GM19372 (cell line): ENCODE measurements around the gene KCNQ1.

ENCODE experiments used
- ATAC-seq: cut with Tn5 transposase; IDR thresholded peaks from one replicate; pipeline ENCODE4 v1.9.1; 2021; ENCODE audit warnings: mild to moderate bottlenecking, low read depth, moderate library complexity; ENCODE audit not compliant: unreplicated experiment

Gene KCNQ1

GRCh38 chr11:2459016-2459725, 14.4 kb downstream of the KCNQ1 start:
- ATAC-seq = no peak

- no peak for ATAC-seq
These were observed 15.2 kb downstream of the KCNQ1 start for GRCh38 chr11:2459796-2460531.

GRCh38 chr11:2460540-2461252, 15.9 kb downstream of the KCNQ1 start:
- ATAC-seq = no peak

DNA sequence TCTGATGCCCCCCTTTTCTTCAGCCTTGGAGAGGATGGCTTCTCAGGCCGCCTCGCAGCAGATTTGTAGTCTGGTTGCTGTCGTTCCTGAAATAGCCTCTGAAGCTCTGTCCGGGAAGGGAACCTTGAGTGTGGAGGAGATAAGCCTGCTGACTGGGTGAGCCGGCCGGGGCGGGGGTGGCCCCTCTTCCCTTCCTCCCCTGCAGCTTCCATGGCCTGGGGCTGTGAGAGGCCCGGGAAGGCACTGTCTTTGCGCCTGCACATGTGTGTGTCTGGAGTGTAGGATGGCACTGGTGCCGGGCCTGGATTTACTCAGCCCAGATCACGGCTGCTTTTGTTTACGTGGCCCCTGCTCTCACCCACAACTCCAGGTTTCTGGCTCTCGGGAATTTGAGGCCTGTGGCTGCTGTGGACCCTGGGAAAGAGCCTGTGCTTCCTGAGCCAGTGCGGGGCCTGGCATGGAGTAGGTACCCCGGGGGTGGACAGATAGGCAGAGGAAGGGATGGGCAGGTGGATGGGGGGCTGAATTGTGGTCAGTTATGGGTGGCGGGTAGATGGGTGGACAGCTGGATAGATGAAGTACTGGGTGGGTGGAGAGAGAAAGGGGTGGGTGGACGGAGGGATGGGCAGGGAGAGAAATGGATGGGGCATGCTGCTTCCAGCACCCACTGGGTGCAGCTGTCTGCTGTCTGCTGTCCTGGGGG, 16.6 kb downstream of the KCNQ1 start:
- no peak for ATAC-seq

DNA sequence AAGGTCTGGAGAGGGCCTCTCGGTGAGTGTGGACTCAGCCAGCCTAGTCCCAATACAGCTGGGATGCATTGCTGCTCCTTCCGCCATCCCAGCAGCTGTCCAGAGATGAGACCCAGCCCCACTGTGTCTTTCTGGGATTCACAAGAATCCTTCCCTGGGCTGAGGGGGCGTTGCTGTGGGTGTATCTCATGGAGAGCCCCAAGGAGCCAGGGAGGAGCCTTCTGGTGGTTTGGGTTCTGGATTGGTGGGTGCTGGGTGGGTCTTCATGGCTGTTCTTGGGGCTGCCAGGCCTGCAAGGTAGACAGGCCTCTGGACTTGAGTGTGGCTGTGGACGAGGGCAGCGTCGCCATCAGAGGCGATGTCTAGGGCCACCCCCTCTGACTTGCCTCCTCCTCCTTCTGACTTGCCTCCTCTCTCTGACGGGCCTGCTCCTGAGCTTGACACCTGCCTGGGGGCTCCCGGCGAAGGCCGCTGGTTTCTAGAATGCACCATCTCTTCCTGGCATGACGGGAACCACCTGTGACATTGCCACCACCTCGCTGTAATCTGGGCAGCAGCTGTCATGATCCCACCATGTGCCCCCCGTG, 17.2 kb downstream of the KCNQ1 start:
- ATAC-seq = no peak

- no peak for ATAC-seq
These were observed 17.8 kb downstream of the KCNQ1 start for GRCh38 chr11:2462543-2462985.

GRCh38 chr11:2462986-2463765, 18.4 kb downstream of the KCNQ1 start:
- no peak for ATAC-seq

- ATAC-seq = no peak
These were observed 19.0 kb downstream of the KCNQ1 start for GRCh38 chr11:2463766-2464277.

DNA sequence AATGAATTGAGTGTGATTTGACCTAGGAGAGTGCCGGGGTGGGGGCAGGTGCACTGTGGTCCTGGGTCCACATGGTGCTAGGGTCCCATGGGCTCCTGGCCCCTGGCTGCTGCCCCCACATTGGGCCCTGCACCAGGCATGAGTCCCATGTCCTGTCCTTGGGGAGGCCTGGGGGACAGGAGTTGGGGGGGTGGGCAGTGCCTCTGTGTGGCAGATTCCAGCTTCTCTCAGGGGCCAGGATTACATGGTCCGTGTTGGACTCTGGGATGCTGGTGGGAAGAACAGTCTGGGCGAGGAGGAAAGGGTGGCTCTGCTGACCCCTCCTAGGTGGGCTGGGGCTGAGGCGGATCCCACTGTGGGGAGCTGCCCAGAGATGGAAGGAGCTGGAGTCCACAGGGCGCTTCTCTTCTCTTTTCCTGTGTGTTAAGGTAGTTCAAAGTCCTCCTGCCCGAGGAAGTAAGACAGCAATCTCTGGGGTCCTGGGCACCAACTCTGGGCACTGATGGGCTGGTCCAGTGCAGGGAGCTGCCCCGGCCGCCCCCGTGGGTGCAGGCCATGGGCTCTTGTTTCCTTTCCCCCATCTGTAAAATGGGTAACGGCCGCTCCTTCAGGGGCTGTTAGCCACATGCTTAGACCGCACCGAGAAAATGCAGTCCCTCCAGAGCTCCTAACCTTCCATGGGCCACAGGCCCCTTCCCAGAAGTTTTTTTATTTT, 19.8 kb downstream of the KCNQ1 start:
- ATAC-seq = no peak

GRCh38 chr11:2465202-2466068, 20.6 kb downstream of the KCNQ1 start:
- ATAC-seq = no peak

DNA sequence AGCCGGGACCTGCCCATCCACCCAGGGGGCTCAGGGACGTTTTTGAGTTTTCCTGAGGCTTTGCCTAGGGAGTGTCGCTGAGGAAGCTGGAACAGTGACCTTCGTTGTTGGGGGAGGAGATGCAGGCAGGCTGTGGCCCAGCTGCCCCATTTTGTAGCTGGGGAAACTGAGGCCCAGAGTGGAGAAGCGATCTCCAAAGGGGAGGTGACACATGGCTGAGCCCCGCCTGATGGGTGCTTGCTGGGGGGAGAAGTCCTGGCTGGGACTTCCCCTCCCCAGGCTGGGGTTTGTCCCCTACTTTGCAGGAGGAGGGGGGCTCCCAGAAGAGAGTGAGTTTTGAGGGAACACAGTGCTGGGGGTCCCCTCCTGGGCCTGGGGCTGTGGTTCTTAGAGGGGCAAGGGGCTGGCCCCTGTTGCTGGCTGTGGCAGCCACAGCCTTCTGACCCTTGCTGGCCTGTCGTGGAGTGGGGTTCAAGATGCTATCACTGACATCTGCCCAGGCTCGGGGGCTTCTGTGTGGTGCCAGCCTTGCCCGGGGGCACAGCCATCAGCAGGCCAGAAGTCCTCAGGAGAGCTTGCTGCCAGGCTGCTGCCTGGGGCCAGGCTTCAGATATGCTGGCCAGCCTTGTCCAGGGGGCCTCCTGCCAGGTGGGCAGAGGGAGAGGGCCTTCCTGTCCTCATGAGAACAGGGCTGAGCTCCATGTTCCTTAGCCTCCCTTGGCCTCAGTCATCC, 21.4 kb downstream of the KCNQ1 start:
- ATAC-seq = no peak

GRCh38 chr11:2466869-2467694, 22.3 kb downstream of the KCNQ1 start:
- no peak for ATAC-seq

DNA sequence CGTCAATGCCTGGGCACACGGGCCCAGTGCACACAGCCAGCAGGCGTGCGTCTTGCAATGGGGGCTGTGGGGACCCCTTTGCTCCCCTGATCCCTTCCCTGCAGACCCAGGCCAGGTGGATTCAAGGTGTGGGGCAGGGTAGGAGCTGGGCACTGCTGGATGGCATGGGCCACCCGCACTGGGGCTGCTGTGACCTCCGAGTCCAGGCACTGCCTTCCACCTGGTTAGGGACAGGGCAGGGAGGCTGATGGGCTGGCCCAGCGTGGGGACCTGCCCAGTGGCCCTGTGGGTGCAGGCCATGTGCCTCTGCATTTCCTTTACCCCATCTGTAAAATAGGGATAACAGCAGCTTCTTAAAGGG, 22.9 kb downstream of the KCNQ1 start:
- ATAC-seq = no peak

DNA sequence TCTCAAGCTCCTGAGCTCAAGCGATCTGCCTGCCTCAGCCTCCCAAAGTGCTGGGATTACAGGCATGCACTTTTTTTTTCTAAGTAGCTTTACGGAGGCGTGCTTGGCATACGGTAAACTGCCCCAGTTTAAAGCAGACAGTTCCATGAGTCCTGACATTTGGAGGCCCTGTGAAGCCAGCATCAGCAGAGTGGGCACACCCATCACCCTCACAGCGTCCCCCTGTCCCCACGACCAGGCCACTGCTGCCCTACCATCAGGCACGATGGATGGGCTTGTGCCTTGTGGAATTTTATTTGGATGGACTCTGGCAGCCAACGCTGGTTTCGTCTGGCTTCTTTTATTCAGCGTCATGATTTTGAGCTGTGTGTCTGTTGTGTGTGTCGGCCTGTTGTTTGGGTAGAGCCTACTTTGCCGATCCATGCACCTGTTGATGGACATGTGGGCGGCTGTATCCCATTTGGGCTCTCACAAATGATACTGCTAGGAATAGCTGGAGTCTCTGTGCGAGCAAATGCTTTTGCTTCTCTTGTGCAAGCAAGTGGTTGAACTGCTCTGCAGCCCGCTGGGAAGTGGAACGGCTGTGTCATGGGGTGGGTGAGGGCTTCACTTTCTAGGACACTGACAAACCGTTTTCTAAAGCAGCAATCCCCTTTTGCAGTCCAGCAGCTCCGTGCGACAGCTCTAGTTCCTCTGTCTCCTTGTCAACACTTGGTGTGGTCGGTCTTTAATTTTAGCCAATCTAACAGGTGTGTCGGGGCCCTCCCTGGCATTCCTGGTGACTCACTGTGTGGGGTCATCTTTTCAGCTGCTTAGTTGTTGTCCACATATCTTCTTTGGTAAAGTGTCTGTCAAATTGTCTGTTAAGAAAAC, 23.8 kb downstream of the KCNQ1 start:
- ATAC-seq = no peak

GRCh38 chr11:2470495-2470894, 25.7 kb downstream of the KCNQ1 start:
- ATAC-seq = no peak
